Fibroblast of skin of left biceps (primary cell): Measurements from ENCODE around the gene CTTNBP2.
"Not testable (repeated sequence)": the region's sequence is repeated elsewhere in the genome, so short reads cannot be mapped to it uniquely, and the experiment has no call there.

ENCODE experiments used
- DNase-seq, 2 experiments: peaks; one replicate each; pipeline ENCODE4 v3.0.0-alpha.2; 2013; ENCODE audit warnings: low read depth in 2 of 2

CTTNBP2 gene

GRCh38 chr7:117750612-117751563, 122.4 kb downstream of the CTTNBP2 start:
- no peak for DNase-seq

- DNase-seq: no peak
Observed at GRCh38 chr7:117741962-117742361, 131.3 kb downstream of the CTTNBP2 start.

- no peak for DNase-seq
Observed at GRCh38 chr7:117739085-117739484, 134.2 kb downstream of the CTTNBP2 start.

GRCh38 chr7:117737926-117738325, 135.3 kb downstream of the CTTNBP2 start:
- DNase-seq: no peak

GRCh38 chr7:117731455-117731854, 141.8 kb downstream of the CTTNBP2 start:
- DNase-seq: no peak

GRCh38 chr7:117730390-117730789, 142.9 kb downstream of the CTTNBP2 start:
- DNase-seq: no peak

- no peak for DNase-seq
Observed at GRCh38 chr7:117728890-117729624, 144.2 kb downstream of the CTTNBP2 start.

- DNase-seq: no peak
Observed at GRCh38 chr7:117724898-117725297, 148.3 kb downstream of the CTTNBP2 start.

GRCh38 chr7:117719377-117719776, 153.9 kb downstream of the CTTNBP2 start:
- no peak for DNase-seq

GRCh38 chr7:117718116-117718835, 155.0 kb downstream of the CTTNBP2 start:
- DNase-seq: no peak

- DNase-seq: no peak
Observed at GRCh38 chr7:117717357-117717756, 155.9 kb downstream of the CTTNBP2 start.

GRCh38 chr7:117716707-117717299, 156.4 kb downstream of the CTTNBP2 start:
- DNase-seq: no peak

GRCh38 chr7:117715784-117716445, 157.3 kb downstream of the CTTNBP2 start:
- peak; percentile 3 to 4 for DNase-seq

GRCh38 chr7:117711556-117711955, 161.7 kb downstream of the CTTNBP2 start:
- no peak for DNase-seq

GRCh38 chr7:117708173-117708572, 165.1 kb downstream of the CTTNBP2 start:
- DNase-seq: not testable (repeated sequence)

- DNase-seq: no peak
Observed at GRCh38 chr7:117707080-117707479, 166.2 kb downstream of the CTTNBP2 start.

- no peak for DNase-seq
Observed at GRCh38 chr7:117706210-117706609, 167.0 kb downstream of the CTTNBP2 start.

GRCh38 chr7:117705630-117706029, 167.6 kb downstream of the CTTNBP2 start:
- no peak for DNase-seq

- no peak for DNase-seq
Observed at GRCh38 chr7:117704063-117704462, 169.2 kb downstream of the CTTNBP2 start.

- DNase-seq: no peak
Observed at GRCh38 chr7:117698018-117698417, 175.2 kb downstream of the CTTNBP2 start.

GRCh38 chr7:117692338-117692737, 180.9 kb downstream of the CTTNBP2 start:
- DNase-seq: no peak
